ENCODE results near the gene AHNAK2. TPM values are rescaled to one million over a fixed set of nuclear protein-coding genes. Genes with fewer than 3 reads are reported as not detected.

The AHNAK2 gene
- total and polyA plus RNA-seq, 9 of the 15 experiments (the other 6 are each of a cell fraction or from before 2014, with no cell fraction given), result 0.04 to 0.09 (median 0.04) TPM; not detected in 6

- TF ChIP-seq, protein P1, sequence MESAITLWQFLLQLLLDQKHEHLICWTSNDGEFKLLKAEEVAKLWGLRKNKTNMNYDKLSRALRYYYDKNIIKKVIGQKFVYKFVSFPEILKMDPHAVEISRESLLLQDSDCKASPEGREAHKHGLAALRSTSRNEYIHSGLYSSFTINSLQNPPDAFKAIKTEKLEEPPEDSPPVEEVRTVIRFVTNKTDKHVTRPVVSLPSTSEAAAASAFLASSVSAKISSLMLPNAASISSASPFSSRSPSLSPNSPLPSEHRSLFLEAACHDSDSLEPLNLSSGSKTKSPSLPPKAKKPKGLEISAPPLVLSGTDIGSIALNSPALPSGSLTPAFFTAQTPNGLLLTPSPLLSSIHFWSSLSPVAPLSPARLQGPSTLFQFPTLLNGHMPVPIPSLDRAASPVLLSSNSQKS (CRISPR knock-in tag; IDR thresholded peaks at IDR 0.05), result no peak
- TF ChIP-seq MCM7 (IDR thresholded peaks at IDR 0.05) (no peak), JUN (IDR thresholded peaks at IDR 0.05; ENCODE audit: borderline replicate concordance, low read depth, low read length) (no peak), JUN (CRISPR knock-in tag; IDR thresholded peaks at IDR 0.05; ENCODE audit: borderline replicate concordance) (no peak), ID3 (CRISPR knock-in tag; IDR thresholded peaks at IDR 0.05) (no peak), ID3 (tag; IDR thresholded peaks at IDR 0.05) (no peak), ZNF57 (CRISPR knock-in tag; IDR thresholded peaks at IDR 0.05) (no peak), ZNF384 (IDR thresholded peaks at IDR 0.05; ENCODE audit: low read depth, low read length) (no peak), POLR2A (conservative IDR thresholded peaks at IDR 0.05) (no peak), ZSCAN32 (CRISPR knock-in tag; IDR thresholded peaks at IDR 0.05) (no peak), SIX5 (IDR thresholded peaks at IDR 0.05; ENCODE audit: borderline replicate concordance in 1 of 2, insufficient read depth in 1 of 2, low read depth in 1 of 2, low read length in 2 of 2) (no peak), BRCA1 (IDR thresholded peaks at IDR 0.05) (no peak), BRCA1 (CRISPR knock-in tag; IDR thresholded peaks at IDR 0.05) (no peak), HIVEP1 (CRISPR knock-in tag; IDR thresholded peaks at IDR 0.05) (no peak), TCF7L2 (IDR thresholded peaks at IDR 0.05; ENCODE audit: low read depth, low read length) (no peak)
- TF ChIP-seq, protein P2, sequence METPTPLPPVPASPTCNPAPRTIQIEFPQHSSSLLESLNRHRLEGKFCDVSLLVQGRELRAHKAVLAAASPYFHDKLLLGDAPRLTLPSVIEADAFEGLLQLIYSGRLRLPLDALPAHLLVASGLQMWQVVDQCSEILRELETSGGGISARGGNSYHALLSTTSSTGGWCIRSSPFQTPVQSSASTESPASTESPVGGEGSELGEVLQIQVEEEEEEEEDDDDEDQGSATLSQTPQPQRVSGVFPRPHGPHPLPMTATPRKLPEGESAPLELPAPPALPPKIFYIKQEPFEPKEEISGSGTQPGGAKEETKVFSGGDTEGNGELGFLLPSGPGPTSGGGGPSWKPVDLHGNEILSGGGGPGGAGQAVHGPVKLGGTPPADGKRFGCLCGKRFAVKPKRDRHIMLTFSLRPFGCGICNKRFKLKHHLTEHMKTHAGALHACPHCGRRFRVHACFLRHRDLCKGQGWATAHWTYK (CRISPR knock-in tag; IDR thresholded peaks at IDR 0.05), result no peak
Measured at GRCh38 chr14:104996483-104996882, 18.3 kb upstream of the AHNAK2 start (continued).

Data from K562 (cell line).